Dendritic cell treated with granulocyte-macrophage colony-stimulating factor and Interleukin-4, amounts not matched to agents 40 ng/mL and 50 ng/mL, for 4 days (primary cell): ENCODE results near the gene NF2.

Experiments
- H3K27ac Mint-ChIP-seq: one replicate; pipeline ENCODE4 v1.8.0; 2022; ENCODE audit warnings: mild to moderate bottlenecking, mixed read lengths
- H3K27me3 Mint-ChIP-seq: one replicate; pipeline ENCODE4 v1.8.0; 2022; ENCODE audit warnings: mild to moderate bottlenecking, mixed read lengths
- H3K36me3 Mint-ChIP-seq: one replicate; pipeline ENCODE4 v1.8.0; 2022; ENCODE audit warnings: low read depth, mixed read lengths
- H3K4me1 Mint-ChIP-seq: one replicate; pipeline ENCODE4 v1.8.0; 2022; ENCODE audit warnings: low read depth, mixed read lengths
- H3K4me3 Mint-ChIP-seq: one replicate; pipeline ENCODE4 v1.8.0; 2022; ENCODE audit warnings: mild to moderate bottlenecking, moderate library complexity, mixed read lengths
- H3K9me3 Mint-ChIP-seq: one replicate; pipeline ENCODE4 v1.8.0; 2022; ENCODE audit warnings: mixed read lengths
- intact Hi-C: fragments of 100-400 bp; cut with micrococcal nuclease; formaldehyde crosslinking; loops from one replicate; pipeline ENCODE4 v1.15.0; 2022

Gene NF2

GRCh38 chr22:29679316-29679715, 75.9 kb downstream of the NF2 start:
- no peaks in the 10 kb centered on the region for H3K4me1 Mint-ChIP-seq
- no peaks in the 10 kb centered on the region for H3K27me3 Mint-ChIP-seq
- intact Hi-C loops: no loop called here
- H3K9me3 Mint-ChIP-seq: no peaks in the 10 kb centered on the region
- peaks cover 100% of the 10 kb centered on the region for H3K36me3 Mint-ChIP-seq
- no peak overlapping the region for H3K4me3 Mint-ChIP-seq
- no peak overlapping the region for H3K27ac Mint-ChIP-seq

GRCh38 chr22:29683536-29683935, 80.1 kb downstream of the NF2 start:
- intact Hi-C loops: loop anchor here (10.0 kb wide), 1 partner anchor 321 kb away; no protein-coding TSS in a partner anchor
- H3K9me3 Mint-ChIP-seq: no peaks in the 10 kb centered on the region
- no peak overlapping the region for H3K27ac Mint-ChIP-seq
- H3K27me3 Mint-ChIP-seq: no peaks in the 10 kb centered on the region
- no peak overlapping the region for H3K4me3 Mint-ChIP-seq
- H3K36me3 Mint-ChIP-seq: peaks cover 99% of the 10 kb centered on the region
- H3K4me1 Mint-ChIP-seq: no peaks in the 10 kb centered on the region

GRCh38 chr22:29684244-29684643, 80.8 kb downstream of the NF2 start:
- H3K4me3 Mint-ChIP-seq: no peak overlapping the region
- H3K9me3 Mint-ChIP-seq: no peaks in the 10 kb centered on the region
- peaks cover 95% of the 10 kb centered on the region for H3K36me3 Mint-ChIP-seq
- H3K4me1 Mint-ChIP-seq: no peaks in the 10 kb centered on the region
- H3K27me3 Mint-ChIP-seq: no peaks in the 10 kb centered on the region
- H3K27ac Mint-ChIP-seq: no peak overlapping the region
- intact Hi-C loops: loop anchor here (10.0 kb wide), 1 partner anchor 321 kb away; no protein-coding TSS in a partner anchor

DNA sequence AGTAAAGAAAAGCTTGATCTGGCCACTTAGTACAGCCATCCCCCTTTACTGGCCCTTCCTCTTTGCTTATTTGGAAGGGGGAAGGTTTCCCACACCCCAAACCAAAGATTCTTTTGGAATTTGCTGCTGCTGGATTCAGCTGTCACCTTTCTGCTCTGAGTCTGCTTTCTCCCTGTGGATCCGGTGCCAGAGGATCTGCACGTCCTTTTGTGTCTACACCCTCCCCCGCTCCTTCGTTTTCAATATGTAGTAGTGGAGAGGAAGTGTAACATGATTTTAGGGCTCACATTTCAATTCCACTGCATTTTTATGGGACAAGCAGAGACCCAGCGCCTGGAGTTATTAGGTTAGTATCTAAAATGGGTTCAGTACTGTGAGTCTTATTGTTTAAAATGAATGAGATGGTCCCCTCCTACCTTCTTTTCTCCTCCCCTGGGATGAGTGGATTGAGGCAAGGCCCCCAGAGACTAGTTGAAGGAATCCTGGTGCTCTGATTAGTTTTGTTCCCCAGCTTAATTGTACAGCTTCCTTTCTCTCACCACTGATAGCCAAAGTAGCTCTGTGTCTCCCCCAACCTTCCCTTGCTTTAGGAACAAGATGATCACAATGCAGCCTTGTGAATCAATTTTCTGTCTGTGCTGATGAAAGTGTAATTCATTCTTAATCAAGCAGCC, 85.9 kb downstream of the NF2 start:
- intact Hi-C loops: loop anchor here (10.0 kb wide), 1 partner anchor 315 kb away; no protein-coding TSS in a partner anchor
- no peaks in the 10 kb centered on the region for H3K27me3 Mint-ChIP-seq
- no peak overlapping the region for H3K27ac Mint-ChIP-seq

GRCh38 chr22:29689880-29690213, 86.4 kb downstream of the NF2 start:
- no peak overlapping the region for H3K27ac Mint-ChIP-seq
- no peaks in the 10 kb centered on the region for H3K4me1 Mint-ChIP-seq
- no peaks in the 10 kb centered on the region for H3K27me3 Mint-ChIP-seq
- H3K36me3 Mint-ChIP-seq: peaks cover 94% of the 10 kb centered on the region
- H3K4me3 Mint-ChIP-seq: no peak overlapping the region
- intact Hi-C loops: loop anchor here (2.0 to 10.0 kb wide), 2 partner anchors 315 to 399 kb away; no protein-coding TSS in a partner anchor
- no peaks in the 10 kb centered on the region for H3K9me3 Mint-ChIP-seq

More for the DNA sequence above, 85.9 kb downstream of the NF2 start:
- no peaks in the 10 kb centered on the region for H3K9me3 Mint-ChIP-seq
- H3K4me1 Mint-ChIP-seq: no peaks in the 10 kb centered on the region
- no peak overlapping the region for H3K4me3 Mint-ChIP-seq
- H3K36me3 Mint-ChIP-seq: peaks cover 94% of the 10 kb centered on the region

GRCh38 chr22:29690476-29690875, 87.0 kb downstream of the NF2 start:
- H3K9me3 Mint-ChIP-seq: no peaks in the 10 kb centered on the region
- no peaks in the 10 kb centered on the region for H3K4me1 Mint-ChIP-seq
- H3K27me3 Mint-ChIP-seq: no peaks in the 10 kb centered on the region
- H3K4me3 Mint-ChIP-seq: no peak overlapping the region
- H3K36me3 Mint-ChIP-seq: peaks cover 94% of the 10 kb centered on the region
- intact Hi-C loops: loop anchor here (2.0 kb wide), 1 partner anchor 398 kb away; no protein-coding TSS in a partner anchor
- H3K27ac Mint-ChIP-seq: no peak overlapping the region

GRCh38 chr22:29691636-29692326, 88.3 kb downstream of the NF2 start:
- intact Hi-C loops: loop anchor here (2.0 kb wide), 1 partner anchor 397 kb away; no protein-coding TSS in a partner anchor
- H3K9me3 Mint-ChIP-seq: no peaks in the 10 kb centered on the region
- H3K27ac Mint-ChIP-seq: no peak overlapping the region
- no peaks in the 10 kb centered on the region for H3K27me3 Mint-ChIP-seq
- H3K36me3 Mint-ChIP-seq: peaks cover 94% of the 10 kb centered on the region
- H3K4me1 Mint-ChIP-seq: no peaks in the 10 kb centered on the region
- no peak overlapping the region for H3K4me3 Mint-ChIP-seq

DNA sequence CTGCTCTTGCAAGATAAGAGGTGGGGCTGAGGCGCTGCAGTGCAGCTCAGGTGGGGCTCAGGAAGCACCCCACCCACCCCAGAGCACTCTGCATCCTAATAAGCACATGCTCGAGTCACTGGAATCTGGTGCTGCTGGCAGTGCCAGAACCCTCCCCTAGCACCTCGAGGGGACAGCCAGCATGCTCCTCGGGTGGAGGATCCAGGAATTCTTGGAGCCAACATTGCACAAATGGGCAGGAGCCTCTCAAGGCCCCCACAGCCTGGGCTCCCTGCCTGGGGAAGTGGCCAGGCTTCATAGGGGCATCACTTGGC, 88.9 kb downstream of the NF2 start:
- Mint-ChIP-seq H3K27me3 (no peaks in the 10 kb centered on the region), H3K9me3 (no peaks in the 10 kb centered on the region), H3K27ac (no peak overlapping the region), H3K4me3 (no peak overlapping the region), H3K4me1 (no peaks in the 10 kb centered on the region), H3K36me3 (peaks cover 94% of the 10 kb centered on the region)
- intact Hi-C loops: no loop called here

- no peaks in the 10 kb centered on the region for H3K27me3 Mint-ChIP-seq
- no peaks in the 10 kb centered on the region for H3K4me1 Mint-ChIP-seq
- H3K9me3 Mint-ChIP-seq: no peaks in the 10 kb centered on the region
- intact Hi-C loops: no loop called here
- H3K27ac Mint-ChIP-seq: no peak overlapping the region
- peaks cover 95% of the 10 kb centered on the region for H3K36me3 Mint-ChIP-seq
- no peak overlapping the region for H3K4me3 Mint-ChIP-seq
Observed at GRCh38 chr22:29693161-29693560, 89.7 kb downstream of the NF2 start.

DNA sequence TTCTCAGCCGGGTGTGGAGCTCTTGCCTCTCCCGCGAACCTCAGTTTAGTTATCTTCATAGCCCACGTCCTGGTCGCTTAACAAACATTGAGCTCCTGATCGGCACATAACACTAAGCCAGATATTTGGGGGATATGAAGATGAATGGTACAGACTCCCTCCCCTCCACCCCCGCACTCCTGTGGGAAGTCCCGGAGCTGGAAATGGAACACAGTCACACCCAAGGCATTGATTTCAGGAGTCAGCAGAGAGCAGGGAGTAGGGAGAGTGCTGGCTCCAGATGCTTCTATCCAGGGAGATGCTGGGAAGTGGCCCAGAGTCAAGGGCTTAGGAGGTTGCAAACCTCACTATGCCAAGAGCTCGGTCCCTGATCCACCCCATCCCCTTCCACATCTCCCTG, 90.2 kb downstream of the NF2 start:
- no peaks in the 10 kb centered on the region for H3K27me3 Mint-ChIP-seq
- H3K4me3 Mint-ChIP-seq: no peak overlapping the region
- H3K27ac Mint-ChIP-seq: no peak overlapping the region
- no peaks in the 10 kb centered on the region for H3K9me3 Mint-ChIP-seq
- H3K4me1 Mint-ChIP-seq: no peaks in the 10 kb centered on the region
- intact Hi-C loops: no loop called here
- peaks cover 93% of the 10 kb centered on the region for H3K36me3 Mint-ChIP-seq

GRCh38 chr22:29695129-29695926, 91.9 kb downstream of the NF2 start:
- no peaks in the 10 kb centered on the region for H3K4me1 Mint-ChIP-seq
- peaks cover 80% of the 10 kb centered on the region for H3K36me3 Mint-ChIP-seq
- intact Hi-C loops: no loop called here
- H3K27ac Mint-ChIP-seq: no peak overlapping the region
- H3K27me3 Mint-ChIP-seq: no peaks in the 10 kb centered on the region
- H3K9me3 Mint-ChIP-seq: no peaks in the 10 kb centered on the region
- H3K4me3 Mint-ChIP-seq: no peak overlapping the region

DNA sequence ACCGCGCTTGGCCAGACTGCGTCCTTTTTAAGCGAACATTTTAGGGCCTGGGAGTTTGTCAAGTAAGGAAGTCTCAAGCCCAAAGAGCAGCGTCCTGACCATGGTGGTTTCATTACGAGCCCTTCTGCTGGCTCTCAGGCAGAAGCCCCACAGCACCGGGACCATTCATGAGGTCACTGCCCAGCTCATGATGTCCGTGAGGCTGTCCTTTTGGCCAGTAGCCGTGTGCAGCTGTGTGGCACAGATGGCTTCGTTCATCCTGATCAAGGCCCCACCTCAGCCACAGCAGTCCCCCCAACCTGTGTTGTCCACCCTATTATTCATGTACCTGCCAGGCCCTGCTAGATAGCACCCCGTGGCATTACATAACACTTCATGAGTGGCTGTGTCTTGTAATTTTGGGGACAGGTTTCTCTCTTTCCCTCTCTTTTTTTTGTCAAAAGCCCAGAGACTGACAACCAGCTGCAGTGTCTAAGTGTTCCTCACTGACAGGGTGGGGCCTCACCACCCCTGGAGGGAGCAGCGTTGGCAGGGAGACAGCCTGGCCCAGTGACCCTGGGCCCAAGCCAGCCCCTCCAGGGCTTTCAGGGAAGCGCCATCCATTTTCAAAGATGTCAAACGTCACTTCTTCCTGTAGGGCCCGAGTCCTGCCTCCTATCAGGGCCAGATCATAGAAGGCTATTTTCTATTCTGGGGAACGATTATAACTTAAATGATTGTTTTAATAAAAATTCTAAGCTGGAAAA, 94.6 kb downstream of the NF2 start:
- intact Hi-C loops: no loop called here
- Mint-ChIP-seq H3K9me3 (no peaks in the 10 kb centered on the region), H3K27ac (no peak overlapping the region), H3K4me3 (no peak overlapping the region), H3K27me3 (peaks cover 15% of the 10 kb centered on the region), H3K36me3 (peaks cover 55% of the 10 kb centered on the region), H3K4me1 (peaks cover 13% of the 10 kb centered on the region)

- Mint-ChIP-seq H3K4me3 (no peak overlapping the region), H3K4me1 (peaks cover 17% of the 10 kb centered on the region), H3K36me3 (peaks cover 32% of the 10 kb centered on the region), H3K9me3 (no peaks in the 10 kb centered on the region), H3K27ac (no peak overlapping the region), H3K27me3 (peaks cover 24% of the 10 kb centered on the region)
- intact Hi-C loops: no loop called here
Observed at GRCh38 chr22:29700206-29700899, 96.9 kb downstream of the NF2 start.
